Pulmonary artery endothelial cell (primary cell): ENCODE measurements around the gene REPS1. TPM values are rescaled to one million over a fixed set of nuclear protein-coding genes. Genes with fewer than 3 reads are reported as not detected.
"Not testable (repeated sequence)": the region's sequence is repeated elsewhere in the genome, so short reads cannot be mapped to it uniquely, and the experiment has no call there.

ENCODE experiments used
- DNase-seq: peaks from one replicate; pipeline ENCODE4 v3.0.0-alpha.2; 2011; ENCODE audit warnings: low read depth, low spot score
- total RNA-seq: library from RNA; depleted of rRNA; stranded (reverse); fragments of >200 nt; gene quantifications from 2 replicates; pipeline ENCODE4 v1.2.3, GENCODE V29; 2014

Gene REPS1
- total RNA-seq, 1 donor from 2014 or later: 35.6 TPM

DNA sequence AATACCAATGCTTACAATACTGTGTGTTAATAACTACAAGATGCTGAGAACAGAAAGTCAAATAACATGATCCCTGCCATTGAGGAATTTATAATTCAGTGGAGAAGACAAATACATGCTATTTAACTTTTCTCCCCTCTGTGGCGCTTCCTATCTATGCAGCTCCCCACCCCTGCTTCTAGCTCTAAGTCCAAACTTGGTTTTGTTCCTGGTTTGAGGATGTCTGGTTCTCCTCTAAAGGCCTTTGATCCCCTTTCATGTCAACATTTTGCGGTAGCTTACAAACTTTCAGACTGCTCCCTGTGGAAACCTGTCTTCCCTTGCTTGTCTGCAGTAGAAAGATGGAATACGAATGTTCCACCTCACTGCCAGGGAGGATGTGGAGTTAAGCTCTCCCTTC, 18.4 kb upstream of the REPS1 start:
- no peak for DNase-seq

DNA sequence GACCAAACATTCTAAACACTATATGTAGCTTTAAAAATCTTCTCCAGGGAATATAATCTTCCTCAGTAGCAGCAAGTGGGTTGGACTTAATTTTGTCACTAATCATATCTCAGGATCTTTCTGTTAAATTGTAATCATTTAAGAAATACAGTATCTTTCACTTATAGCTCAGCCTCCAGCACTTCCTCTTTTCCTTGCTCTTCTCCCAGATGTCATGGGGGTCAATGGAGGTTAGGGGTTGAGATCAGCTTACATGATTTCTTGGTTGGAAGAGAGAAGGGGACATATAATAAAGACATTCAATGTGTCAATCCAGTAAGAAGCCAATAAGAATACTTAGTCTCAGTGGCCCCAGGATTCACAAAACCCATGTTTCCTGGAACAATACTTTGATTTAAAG, 15.7 kb upstream of the REPS1 start:
- DNase-seq: no peak

DNA sequence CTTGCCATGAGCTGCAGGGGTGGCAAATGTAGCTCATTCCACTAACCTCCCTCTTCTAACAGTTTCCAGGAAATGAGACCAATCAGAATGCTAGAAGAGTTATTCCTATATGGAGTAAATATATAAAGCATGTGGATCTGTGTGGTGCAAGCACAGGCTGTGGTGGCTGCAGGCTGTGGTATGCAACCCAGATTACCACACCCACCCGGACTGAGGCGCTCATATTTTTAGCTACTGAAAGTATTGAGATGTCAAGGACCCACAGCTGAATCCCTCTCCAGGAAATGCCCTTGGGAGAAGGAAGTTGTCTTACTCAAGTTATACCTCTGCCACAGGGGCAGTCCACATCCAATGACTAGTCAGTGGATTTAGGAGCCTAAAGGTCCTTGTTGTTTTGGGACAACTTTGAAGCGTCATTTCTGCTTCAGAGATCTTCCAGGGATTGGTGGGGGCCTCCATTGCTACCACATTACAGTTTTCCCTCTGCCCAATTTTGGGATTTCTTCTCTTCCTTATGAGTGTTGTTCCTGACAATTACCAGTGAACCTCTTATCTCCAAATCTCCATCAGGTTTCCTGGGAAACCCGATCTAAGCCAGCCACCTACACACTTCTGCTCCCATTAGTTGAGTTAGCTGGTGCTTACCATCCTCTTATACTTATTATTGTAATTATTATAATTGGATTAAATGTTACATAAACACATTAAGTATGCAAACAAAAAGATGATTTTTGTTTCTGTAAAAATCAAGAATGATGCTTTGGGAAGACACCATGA, 12.1 kb upstream of the REPS1 start:
- no peak for DNase-seq

DNA sequence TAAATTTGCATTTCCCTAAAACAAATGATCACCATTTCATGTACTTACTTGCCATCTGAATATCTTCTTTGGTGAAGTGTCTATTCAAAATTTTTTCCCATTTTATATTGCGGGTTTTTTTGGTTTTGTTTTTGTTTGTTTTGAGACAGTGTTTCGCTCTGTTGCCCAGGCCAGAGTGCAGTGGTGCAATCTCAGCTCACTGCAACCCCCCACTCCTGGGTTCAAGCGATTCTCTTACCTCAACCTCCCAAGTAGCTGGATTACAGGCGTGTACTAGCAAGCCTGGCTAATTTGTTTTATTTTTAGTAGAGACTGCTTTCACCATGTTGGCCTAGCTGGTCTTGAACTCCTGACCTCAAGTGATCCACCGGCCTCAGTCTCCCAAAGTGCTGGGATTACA, 9.1 kb upstream of the REPS1 start:
- no peak for DNase-seq

DNA sequence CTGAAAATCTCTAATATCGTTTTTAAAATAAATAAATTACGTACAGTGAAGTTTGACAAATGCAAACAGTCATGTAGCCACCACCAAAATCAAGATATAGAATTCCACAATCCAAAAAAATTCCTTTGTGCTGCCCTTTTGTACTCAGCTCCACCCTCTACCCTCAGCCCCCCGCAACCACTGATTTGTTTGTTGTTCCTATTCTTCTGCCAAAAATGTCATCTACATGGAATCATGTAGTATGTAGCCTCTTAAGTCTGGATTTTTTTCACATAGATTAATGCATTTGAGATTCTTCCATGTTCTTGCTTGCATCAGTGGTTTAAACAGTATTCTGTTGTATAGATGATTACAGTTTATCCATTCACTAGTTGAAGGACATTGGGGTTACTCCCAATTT, 8.5 kb upstream of the REPS1 start:
- DNase-seq: no peak

DNA sequence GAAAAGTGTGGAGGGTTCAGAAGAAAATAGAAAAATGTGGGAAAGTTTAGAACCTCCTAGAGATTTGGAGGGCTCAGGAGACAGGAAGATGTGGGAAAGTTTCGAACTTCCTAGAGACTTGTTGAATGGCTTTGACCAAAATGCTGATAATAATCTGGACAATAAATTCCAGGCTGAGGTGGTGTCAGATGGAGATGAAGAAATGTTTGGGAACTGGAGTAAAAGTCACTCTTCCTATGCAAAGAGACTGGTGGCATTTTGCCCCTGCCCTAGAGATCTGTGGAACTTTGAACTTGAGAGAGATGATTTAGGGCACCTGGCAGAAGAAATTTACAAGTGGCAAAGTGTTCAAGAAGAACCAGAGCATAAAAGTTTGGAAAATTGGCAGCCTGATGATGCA, 5.4 kb upstream of the REPS1 start:
- DNase-seq: not testable (repeated sequence)

DNA sequence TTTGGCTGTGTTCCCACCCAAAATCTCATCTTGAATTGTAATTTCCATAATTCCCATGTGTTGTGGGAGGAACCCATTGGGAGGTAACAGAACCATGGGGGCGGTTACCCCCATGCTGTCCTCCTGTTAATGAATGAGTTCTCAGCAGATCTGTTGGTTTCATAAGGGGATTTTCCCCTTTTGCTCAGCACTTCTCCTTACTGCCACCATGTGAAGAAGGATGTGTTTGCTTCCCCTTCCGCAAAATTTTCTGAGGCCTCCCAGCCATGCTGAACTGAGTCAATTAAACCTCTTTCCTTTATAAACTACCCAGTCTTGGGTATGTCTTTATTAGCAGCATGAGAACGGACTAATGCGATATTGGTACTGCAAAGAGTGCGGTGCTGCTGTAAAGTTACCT, 4.9 kb upstream of the REPS1 start:
- not testable (repeated sequence) for DNase-seq

DNA sequence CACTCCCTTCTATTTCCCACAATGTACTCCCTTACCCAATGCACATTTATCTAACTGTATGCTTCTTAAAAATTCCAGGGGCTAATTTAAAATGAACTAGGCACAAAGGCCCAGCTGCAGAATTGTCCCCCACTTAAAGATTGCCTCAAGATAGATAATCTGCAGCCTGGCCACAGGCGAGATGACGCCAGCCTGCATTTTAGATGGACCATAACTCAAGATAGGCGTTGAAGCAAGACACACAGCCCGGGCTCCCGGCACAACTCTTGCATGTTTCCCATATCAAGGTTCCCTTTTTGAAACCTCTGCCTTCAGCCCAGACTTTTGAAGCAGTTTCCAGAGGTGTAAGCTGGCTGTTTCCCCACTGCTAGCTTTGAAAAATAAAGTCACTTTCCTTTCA, 3.2 kb upstream of the REPS1 start:
- DNase-seq: no peak

DNA sequence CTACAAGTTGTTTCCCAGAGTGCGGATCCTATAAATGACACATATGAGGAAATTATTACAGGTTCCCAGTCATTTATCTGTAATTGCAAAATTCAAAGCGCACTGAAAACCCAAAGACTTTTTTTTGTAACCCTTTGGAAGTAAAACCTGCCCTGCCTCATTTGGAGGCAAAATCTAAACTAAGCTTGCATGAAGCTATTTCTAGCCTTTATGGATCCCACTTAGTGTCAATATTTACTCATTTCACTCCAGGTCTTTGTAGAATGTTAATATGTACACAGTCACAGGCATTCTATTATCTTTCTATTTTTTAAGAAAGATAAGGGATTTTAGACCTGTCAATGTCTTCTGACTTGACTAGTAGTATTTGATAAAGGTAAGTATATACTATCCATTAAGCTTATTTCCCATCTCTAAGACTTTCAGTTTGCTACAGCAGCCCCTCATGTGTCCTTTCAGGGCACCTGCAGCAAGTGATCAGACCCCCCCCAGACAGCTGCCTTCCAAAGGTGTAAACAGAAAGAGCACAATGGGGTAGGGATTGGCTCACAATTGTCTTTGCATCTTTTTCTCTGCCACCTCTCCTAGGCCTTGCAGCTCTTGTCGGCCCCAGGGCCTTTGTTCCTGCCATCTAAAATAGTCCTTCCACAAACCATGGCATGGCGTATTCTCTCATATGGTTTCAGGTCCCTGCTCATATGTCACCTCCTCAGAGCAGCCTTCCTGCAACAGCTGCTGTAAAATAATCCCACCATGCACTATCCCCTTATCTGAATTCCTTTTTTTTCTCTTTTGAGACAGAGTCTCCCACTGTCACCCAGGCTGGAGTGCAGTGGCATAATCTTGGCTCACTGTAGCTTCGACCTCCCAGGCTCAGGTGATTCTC, 1.3 kb upstream of the REPS1 start:
- DNase-seq: no peak

DNA sequence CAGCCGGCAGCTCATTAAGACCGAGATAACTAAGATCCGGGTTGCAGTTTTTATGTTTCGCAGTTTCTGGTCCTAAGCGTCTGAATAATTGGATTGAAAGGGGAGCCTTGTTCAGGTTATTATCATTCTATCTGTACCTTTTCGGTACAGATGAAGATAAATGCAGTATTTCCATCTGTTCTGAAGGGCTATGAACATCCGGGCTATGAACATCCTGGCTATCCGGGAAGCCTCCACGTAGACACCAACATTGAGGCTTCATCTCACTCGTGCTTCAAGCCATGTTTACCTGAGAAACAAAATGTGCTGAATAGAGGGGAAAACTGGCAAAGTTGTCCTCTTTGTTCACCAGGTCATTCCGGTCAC, 399 bp upstream of the REPS1 start:
- DNase-seq: no peak

DNA sequence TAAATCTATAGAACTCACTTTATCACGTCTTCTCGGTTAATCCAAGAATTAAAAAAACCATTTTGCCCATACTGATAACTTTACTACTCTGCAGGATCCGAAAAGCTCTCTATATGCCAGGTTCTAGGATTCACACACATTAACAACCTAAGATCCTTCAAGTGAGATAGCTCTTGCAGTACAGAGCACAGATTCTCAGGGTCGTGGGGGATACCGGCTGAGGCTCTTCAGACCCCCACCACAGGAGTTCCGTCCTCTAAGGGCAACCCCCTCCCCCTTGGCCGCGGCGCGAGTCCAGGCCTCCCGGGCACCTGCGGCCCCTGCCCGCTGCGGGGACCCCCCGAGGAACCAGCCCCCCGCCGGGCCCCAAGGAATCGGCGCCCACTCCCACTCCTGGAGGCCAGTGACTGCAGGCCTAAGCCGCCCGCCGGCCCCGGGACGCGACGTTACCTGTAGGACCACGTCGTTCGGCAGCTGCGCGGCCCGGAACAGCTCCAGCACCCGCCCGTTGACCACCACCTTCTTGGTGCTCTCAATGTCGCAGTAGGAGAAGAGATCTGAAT, 892 bp downstream of the REPS1 start:
- no peak for DNase-seq

DNA sequence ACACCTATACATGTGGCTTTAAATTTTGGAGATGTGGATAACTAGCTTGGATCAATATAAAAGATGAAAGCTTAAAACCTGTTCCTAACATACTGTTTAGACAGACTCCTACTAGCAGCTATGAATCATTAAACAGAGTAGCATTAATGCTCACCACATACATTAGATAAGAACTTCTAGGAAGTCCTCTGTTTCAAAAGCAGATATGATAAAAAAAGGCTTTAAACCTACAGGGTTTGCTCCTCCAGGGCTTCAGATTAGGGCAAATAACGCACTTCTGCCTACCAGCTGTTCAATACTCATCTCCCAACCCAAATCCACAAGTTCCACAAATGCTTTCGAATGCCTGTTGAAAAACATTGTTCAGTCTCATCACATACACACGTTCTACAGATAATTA, 1.5 kb downstream of the REPS1 start:
- no peak for DNase-seq

DNA sequence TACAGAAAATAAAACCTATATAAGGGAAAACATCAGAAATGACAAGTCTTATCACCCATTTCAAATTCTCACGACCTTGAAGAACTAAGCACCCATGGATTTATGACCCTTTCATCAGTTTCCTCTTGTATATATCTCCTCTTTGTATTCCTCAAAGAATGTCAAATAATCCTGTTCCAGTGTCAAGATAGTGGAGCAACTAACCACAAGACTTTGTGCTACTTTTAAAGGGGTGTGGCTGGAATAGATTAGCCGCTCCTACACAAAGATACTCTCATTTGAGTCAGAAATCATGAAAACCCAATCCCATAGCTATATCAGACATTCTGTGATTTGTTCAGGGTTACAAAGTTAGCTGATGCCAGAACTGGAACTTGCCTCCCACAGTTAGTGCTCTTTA, 6.6 kb downstream of the REPS1 start:
- DNase-seq: no peak

DNA sequence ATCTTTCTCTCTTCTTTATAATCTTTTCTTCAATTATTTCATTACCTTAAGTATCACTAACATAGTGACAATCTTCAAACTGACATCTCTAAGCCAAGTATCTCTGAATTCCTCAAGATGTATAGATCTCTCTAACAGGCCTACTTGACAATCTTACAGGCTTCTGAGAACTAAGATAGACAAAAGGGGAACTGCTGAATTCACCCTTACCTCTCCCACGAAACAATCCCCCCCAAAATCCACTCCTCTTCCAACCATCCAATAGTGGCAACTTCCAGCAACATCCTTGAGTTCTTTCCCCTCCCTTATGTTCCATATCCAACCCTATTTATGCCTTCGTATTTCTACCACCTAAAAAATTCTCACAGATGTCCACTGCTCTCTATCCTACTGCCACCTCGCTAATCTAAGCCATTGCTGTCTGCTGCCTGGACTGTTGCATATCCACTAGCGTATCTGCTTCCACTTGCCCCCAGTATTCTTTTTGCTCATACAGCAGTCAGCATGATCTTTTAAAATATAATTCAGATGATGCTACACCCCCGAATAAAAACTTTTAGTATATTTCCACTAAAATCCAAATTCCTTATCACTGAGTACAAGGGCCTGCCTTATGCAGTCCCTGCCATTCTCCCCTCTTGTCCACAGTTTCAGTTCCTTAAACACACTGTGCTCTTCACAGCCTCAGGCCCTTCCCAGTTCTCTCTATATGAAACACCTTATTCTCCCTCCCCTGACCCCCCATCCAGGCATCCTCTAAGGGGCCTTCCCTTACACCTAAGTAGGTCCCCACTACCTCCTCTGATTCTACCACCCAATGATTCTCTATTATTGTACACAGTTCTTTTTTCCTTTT, 8.0 kb downstream of the REPS1 start:
- DNase-seq: no peak

DNA sequence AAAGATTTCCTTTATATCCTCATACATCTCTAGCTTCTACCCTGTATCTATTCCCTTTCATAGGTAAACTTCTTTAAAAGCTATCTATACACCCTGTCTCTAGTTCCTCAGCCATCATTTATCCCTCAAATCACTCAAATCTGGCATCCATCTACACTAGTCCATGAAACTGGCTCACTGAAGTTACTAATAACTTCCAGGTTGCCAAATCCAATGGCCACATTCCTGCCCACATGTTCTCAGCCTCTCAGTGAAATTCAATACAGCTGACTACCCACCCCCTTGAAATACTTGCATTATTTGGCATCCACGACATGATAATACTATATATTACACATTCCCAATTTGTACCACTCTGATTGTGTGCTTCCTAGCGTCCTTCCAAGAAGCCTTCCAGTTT, 8.7 kb downstream of the REPS1 start:
- DNase-seq: no peak

DNA sequence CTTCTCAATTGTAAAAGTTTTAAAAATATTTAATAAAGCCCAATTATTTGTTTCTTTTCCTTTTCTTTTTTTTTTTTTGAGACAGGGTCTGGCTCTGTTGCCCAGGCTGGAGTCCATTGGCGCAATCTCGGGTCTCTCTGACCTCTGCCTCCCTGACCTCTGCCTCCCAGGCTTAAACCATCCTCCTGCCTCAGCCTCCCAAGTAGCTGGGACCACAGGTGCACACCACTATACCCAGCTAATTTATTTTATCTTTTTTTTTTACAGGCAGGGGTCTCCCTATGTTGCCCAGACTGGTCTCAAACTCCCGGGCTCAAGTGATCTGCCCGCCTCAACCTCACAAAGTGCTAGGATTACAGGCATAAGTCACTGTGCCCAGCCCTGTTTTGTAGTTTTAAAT, 9.8 kb downstream of the REPS1 start:
- no peak for DNase-seq

DNA sequence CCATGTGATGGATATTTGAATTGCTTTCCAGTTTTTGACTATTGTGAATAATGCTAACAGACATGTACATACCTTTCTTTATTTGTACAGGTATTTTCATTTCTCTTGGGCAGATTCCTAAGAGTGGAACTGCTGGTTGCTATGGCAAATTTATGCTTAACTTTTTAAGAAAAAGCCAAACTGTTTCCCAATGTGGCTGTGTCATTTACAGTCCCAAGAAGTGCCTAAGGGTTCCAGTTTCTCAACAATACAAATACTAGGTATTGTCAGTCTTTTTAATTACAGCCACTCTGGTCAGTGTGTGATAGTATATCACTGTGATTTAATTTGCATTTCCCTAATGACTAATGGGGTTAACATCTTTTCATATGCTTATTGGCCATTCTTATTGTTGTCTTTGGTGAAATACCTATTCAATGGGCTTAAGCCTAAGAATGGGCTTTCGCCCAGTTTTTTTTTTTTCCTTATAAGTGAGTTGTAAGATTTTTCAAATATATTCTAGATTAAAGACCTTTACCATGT, 10.3 kb downstream of the REPS1 start:
- no peak for DNase-seq

DNA sequence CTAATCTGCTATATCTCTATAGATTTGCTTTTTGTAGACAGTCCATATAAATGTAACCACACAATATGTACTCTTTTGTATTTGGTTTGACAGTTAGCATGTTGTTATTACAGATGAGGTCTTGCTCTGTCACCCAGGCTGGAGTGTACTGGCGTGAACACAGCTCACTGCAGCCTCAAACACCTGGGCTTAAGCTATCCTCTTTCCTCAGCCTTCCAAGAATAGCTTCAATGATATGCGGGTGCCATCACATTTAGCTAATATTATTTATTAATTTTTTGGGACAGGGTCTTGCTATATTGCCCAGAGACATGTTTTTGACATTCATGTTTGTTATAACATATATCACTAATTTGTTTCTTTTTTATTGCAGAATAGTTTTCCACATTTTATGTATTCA, 10.8 kb downstream of the REPS1 start:
- no peak for DNase-seq

DNA sequence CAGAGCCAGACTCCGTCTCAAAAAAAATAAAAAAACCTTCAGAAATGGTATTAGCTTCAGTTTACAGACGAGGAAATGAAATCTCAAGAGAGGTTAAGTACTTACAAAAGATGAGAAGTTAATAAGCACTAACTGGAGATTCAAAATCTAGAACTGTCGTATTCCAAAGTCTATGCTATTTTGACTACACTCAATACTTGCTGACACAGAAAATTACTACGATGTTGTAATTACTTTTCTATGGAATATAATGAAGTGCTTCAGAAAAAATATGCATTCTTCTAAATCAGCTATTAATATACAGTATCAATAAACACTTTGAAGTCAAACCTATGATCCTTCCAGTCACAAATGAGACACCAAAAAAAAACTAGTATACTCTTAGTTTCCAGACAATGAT, 12.2 kb downstream of the REPS1 start:
- DNase-seq: no peak

DNA sequence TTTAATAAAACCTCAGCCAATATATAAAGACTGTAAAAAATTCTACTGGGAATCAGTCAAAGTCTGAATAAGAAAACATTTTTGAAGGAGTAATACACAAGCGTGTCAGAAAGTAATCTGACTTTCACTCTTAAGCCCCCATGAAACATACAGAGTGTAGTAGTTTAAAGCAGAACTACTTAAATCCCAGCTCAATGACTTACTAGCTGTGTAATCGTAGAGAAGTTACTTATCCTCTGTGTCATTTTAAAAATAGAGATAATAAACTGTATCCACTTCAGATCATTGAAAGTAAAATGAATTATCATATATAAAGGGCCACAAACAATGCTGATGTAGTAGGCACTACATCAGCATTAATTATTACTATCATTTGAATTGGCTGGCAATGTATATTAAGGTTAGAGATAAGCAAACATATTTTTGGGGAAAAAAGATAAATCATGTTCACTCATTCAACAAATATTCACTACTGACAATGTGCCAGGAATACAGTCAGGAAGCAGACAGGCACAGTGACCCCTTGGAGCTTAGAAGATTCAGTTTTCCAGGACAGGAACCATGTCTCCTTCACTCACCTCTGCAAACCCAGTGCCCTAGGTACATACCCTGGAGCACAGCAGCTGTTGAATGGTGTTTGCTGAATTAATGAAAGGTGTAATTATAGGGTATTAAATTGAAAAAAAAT, 14.4 kb downstream of the REPS1 start:
- DNase-seq: peak; percentile 13

DNA sequence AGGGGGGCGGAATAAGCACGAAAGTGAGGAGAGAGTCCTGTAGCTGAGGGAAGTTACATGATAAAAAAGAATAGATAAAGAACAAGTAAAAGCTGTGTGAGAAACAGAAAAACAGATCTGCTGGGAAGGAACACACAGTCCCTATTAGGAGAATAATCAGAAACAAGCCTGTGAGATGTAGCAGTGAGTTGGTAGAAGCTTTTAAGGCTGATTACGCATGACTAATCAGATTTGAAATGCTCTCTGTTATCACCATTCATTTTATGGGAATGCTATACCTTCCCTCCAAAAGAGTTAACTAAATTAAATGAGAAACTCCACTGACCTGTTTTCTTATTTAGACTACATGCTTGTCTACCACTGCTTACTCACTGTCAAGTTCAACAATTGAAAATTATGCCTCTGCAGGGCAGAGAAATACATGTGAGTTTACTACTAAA, 15.8 kb downstream of the REPS1 start:
- DNase-seq: no peak
